Measurements from ENCODE around the gene HIRA.
A peak's percentile ranks its signal among the peaks of the same experiment; 100 is the strongest.

Gene HIRA

GRCh38 chr22:19449422-19449767, 17.9 kb upstream of the HIRA start:
- Histone ChIP-seq H3K27me3 (ENCODE audit: control insufficient read depth in 3 of 3, insufficient read depth in 3 of 3, low read depth in 1 of 3, low read length in 3 of 3) (no peaks in the 10 kb centered on the region), H3K18ac (ENCODE audit: low read length) (no peak overlapping the region), H2BK5ac (ENCODE audit: low read length) (no peak overlapping the region), H4K8ac (ENCODE audit: low read depth, low read length) (no peak overlapping the region), H3K23ac (ENCODE audit: low read depth, low read length, poor library complexity) (no peak overlapping the region), H3K4me1 (ENCODE audit: control insufficient read depth in 2 of 2, insufficient read depth in 1 of 2, low read depth in 1 of 2, low read length in 2 of 2) (peaks cover 7 to 9% of the 10 kb centered on the region in 2 donors), H2AFZ (ENCODE audit: low read length) (no peak overlapping the region), H2BK12ac (ENCODE audit: low read length) (no peak overlapping the region), H3K4me2 (ENCODE audit: insufficient read depth, low read length, poor library complexity, severe bottlenecking) (no peak overlapping the region), H3K9me3 (replicated peaks in 1 of 2; ENCODE audit: control insufficient read depth in 2 of 2, insufficient read depth in 1 of 2, low read depth in 1 of 2, low read length in 2 of 2) (no peaks in the 10 kb centered on the region), H4K91ac (ENCODE audit: low read depth, low read length, poor library complexity) (no peak overlapping the region), H2AK5ac (ENCODE audit: low read depth, low read length) (no peak overlapping the region), H3K9ac (ENCODE audit: low read depth, low read length, poor library complexity) (no peak overlapping the region), H3K36me3 (replicated peaks in 1 of 2; ENCODE audit: control insufficient read depth in 2 of 2, insufficient read depth in 2 of 2, low read length in 2 of 2) (peaks cover 23 to 80% of the 10 kb centered on the region in 2 donors), H3K79me1 (ENCODE audit: low read depth, low read length) (peaks cover 3% of the 10 kb centered on the region), H3K27ac (replicated peaks; ENCODE audit: low read length) (no peak overlapping the region), H2BK120ac (ENCODE audit: low read depth, low read length) (no peak overlapping the region), H2BK15ac (ENCODE audit: low read length) (no peak overlapping the region), H3K4ac (ENCODE audit: low read length) (no peak overlapping the region), H3K14ac (ENCODE audit: low read length) (no peak overlapping the region), H3K4me3 (ENCODE audit: low read length in 2 of 2) (no peak overlapping the region)
- no CpG with 5 or more reads among the region's 2 CpGs for WGBS, 2 donors (ENCODE audit: extremely low coverage in 2 of 2, insufficient read length in 2 of 2, insufficient replicate concordance in 1 of 2)
- no peak for DNase-seq (ENCODE audit: low spot score)

- Histone ChIP-seq H2BK120ac (ENCODE audit: low read depth, low read length) (no peak overlapping the region), H2AK5ac (ENCODE audit: low read depth, low read length) (no peak overlapping the region), H3K9me3 (replicated peaks in 1 of 2; ENCODE audit: control insufficient read depth in 2 of 2, insufficient read depth in 1 of 2, low read depth in 1 of 2, low read length in 2 of 2) (no peaks in the 10 kb centered on the region), H3K14ac (ENCODE audit: low read length) (no peak overlapping the region), H3K9ac (ENCODE audit: low read depth, low read length, poor library complexity) (no peak overlapping the region), H3K79me1 (ENCODE audit: low read depth, low read length) (peaks cover 7% of the 10 kb centered on the region), H3K18ac (ENCODE audit: low read length) (no peak overlapping the region), H2AFZ (ENCODE audit: low read length) (no peak overlapping the region), H3K4me3 (ENCODE audit: low read length in 2 of 2) (peak overlapping the region in 1 of 2 donors; percentile 64), H4K8ac (ENCODE audit: low read depth, low read length) (no peak overlapping the region), H3K4me1 (ENCODE audit: control insufficient read depth in 2 of 2, insufficient read depth in 1 of 2, low read depth in 1 of 2, low read length in 2 of 2) (peaks cover 7 to 9% of the 10 kb centered on the region in 2 donors), H3K27ac (replicated peaks; ENCODE audit: low read length) (no peak overlapping the region), H2BK5ac (ENCODE audit: low read length) (no peak overlapping the region), H3K27me3 (ENCODE audit: control insufficient read depth in 3 of 3, insufficient read depth in 3 of 3, low read depth in 1 of 3, low read length in 3 of 3) (no peaks in the 10 kb centered on the region), H3K23ac (ENCODE audit: low read depth, low read length, poor library complexity) (no peak overlapping the region), H3K4ac (ENCODE audit: low read length) (no peak overlapping the region), H3K36me3 (replicated peaks in 1 of 2; ENCODE audit: control insufficient read depth in 2 of 2, insufficient read depth in 2 of 2, low read length in 2 of 2) (peaks cover 25 to 80% of the 10 kb centered on the region in 2 donors), H4K91ac (ENCODE audit: low read depth, low read length, poor library complexity) (no peak overlapping the region), H2BK12ac (ENCODE audit: low read length) (no peak overlapping the region), H3K4me2 (ENCODE audit: insufficient read depth, low read length, poor library complexity, severe bottlenecking) (no peak overlapping the region), H2BK15ac (ENCODE audit: low read length) (no peak overlapping the region)
- WGBS, 2 donors (ENCODE audit: extremely low coverage in 2 of 2, insufficient read length in 2 of 2, insufficient replicate concordance in 1 of 2) = no CpG with 5 or more reads among the region's 5 CpGs
- no peak for DNase-seq (ENCODE audit: low spot score)
Observed at GRCh38 chr22:19448739-19449421, 17.3 kb upstream of the HIRA start.

- Histone ChIP-seq H3K4me3 (ENCODE audit: low read length in 2 of 2) (peak overlapping the region; percentile 64 to 81), H3K27me3 (ENCODE audit: control insufficient read depth in 3 of 3, insufficient read depth in 3 of 3, low read depth in 1 of 3, low read length in 3 of 3) (no peaks in the 10 kb centered on the region), H3K9me3 (replicated peaks in 1 of 2; ENCODE audit: control insufficient read depth in 2 of 2, insufficient read depth in 1 of 2, low read depth in 1 of 2, low read length in 2 of 2) (no peaks in the 10 kb centered on the region), H3K36me3 (replicated peaks in 1 of 2; ENCODE audit: control insufficient read depth in 2 of 2, insufficient read depth in 2 of 2, low read length in 2 of 2) (peaks cover 22 to 80% of the 10 kb centered on the region in 2 donors), H3K27ac (replicated peaks; ENCODE audit: low read length) (peak overlapping the region; percentile 51), H2AFZ (ENCODE audit: low read length) (peak overlapping the region; percentile 86), H3K14ac (ENCODE audit: low read length) (peak overlapping the region; percentile 73), H3K9ac (ENCODE audit: low read depth, low read length, poor library complexity) (peak overlapping the region; percentile 91), H2BK120ac (ENCODE audit: low read depth, low read length) (no peak overlapping the region), H3K4me2 (ENCODE audit: insufficient read depth, low read length, poor library complexity, severe bottlenecking) (peak overlapping the region; percentile 85), H2AK5ac (ENCODE audit: low read depth, low read length) (peak overlapping the region; percentile 15), H3K79me1 (ENCODE audit: low read depth, low read length) (peaks cover 11% of the 10 kb centered on the region), H3K4me1 (ENCODE audit: control insufficient read depth in 2 of 2, insufficient read depth in 1 of 2, low read depth in 1 of 2, low read length in 2 of 2) (peaks cover 7 to 9% of the 10 kb centered on the region in 2 donors), H2BK12ac (ENCODE audit: low read length) (no peak overlapping the region), H3K18ac (ENCODE audit: low read length) (peak overlapping the region; percentile 95), H4K8ac (ENCODE audit: low read depth, low read length) (peak overlapping the region; percentile 89), H2BK15ac (ENCODE audit: low read length) (no peak overlapping the region), H4K91ac (ENCODE audit: low read depth, low read length, poor library complexity) (no peak overlapping the region), H3K23ac (ENCODE audit: low read depth, low read length, poor library complexity) (peak overlapping the region; percentile 98), H2BK5ac (ENCODE audit: low read length) (no peak overlapping the region), H3K4ac (ENCODE audit: low read length) (peak overlapping the region; percentile 26)
- WGBS, 2 donors (ENCODE audit: extremely low coverage in 2 of 2, insufficient read length in 2 of 2, insufficient replicate concordance in 1 of 2) = no CpG with 5 or more reads among the region's 14 CpGs
- DNase-seq (ENCODE audit: low spot score) = no peak
Observed at GRCh38 chr22:19448076-19448607, 16.6 kb upstream of the HIRA start.

GRCh38 chr22:19447330-19448075, 16.0 kb upstream of the HIRA start, which contains the start of gene C22orf39:
Gene C22orf39 (minus strand): TSS chr22:19447711. CDS start chr22:19447688, 23 bp downstream.
- Histone ChIP-seq H3K14ac (ENCODE audit: low read length) (peak within 1 kb of the TSS; percentile 73), H3K23ac (ENCODE audit: low read depth, low read length, poor library complexity) (peak within 1 kb of the TSS; percentile 98), H3K4me3 (ENCODE audit: low read length in 2 of 2) (peak within 1 kb of the TSS; percentile 64 to 98), H4K91ac (ENCODE audit: low read depth, low read length, poor library complexity) (no peak within 1 kb of the TSS), H3K4ac (ENCODE audit: low read length) (peak within 1 kb of the TSS; percentile 26), H3K9me3 (replicated peaks in 1 of 2; ENCODE audit: control insufficient read depth in 2 of 2, insufficient read depth in 1 of 2, low read depth in 1 of 2, low read length in 2 of 2) (no peaks in the 10 kb centered on the region), H3K4me2 (ENCODE audit: insufficient read depth, low read length, poor library complexity, severe bottlenecking) (peak within 1 kb of the TSS; percentile 85), H2BK5ac (ENCODE audit: low read length) (peak within 1 kb of the TSS; percentile 93), H3K27ac (replicated peaks; ENCODE audit: low read length) (peak within 1 kb of the TSS; percentile 89), H2BK12ac (ENCODE audit: low read length) (peak within 1 kb of the TSS; percentile 64), H3K79me1 (ENCODE audit: low read depth, low read length) (peaks cover 11% of the 10 kb centered on the region), H2BK15ac (ENCODE audit: low read length) (no peak within 1 kb of the TSS), H3K18ac (ENCODE audit: low read length) (peak within 1 kb of the TSS; percentile 97), H2AFZ (ENCODE audit: low read length) (peak within 1 kb of the TSS; percentile 90), H3K36me3 (replicated peaks in 1 of 2; ENCODE audit: control insufficient read depth in 2 of 2, insufficient read depth in 2 of 2, low read length in 2 of 2) (peaks cover 23 to 79% of the 10 kb centered on the region in 2 donors), H3K9ac (ENCODE audit: low read depth, low read length, poor library complexity) (peak within 1 kb of the TSS; percentile 98), H3K4me1 (ENCODE audit: control insufficient read depth in 2 of 2, insufficient read depth in 1 of 2, low read depth in 1 of 2, low read length in 2 of 2) (peaks cover 7 to 9% of the 10 kb centered on the region in 2 donors), H3K27me3 (ENCODE audit: control insufficient read depth in 3 of 3, insufficient read depth in 3 of 3, low read depth in 1 of 3, low read length in 3 of 3) (no peaks in the 10 kb centered on the region), H4K8ac (ENCODE audit: low read depth, low read length) (peak within 1 kb of the TSS; percentile 89), H2AK5ac (ENCODE audit: low read depth, low read length) (peak within 1 kb of the TSS; percentile 15), H2BK120ac (ENCODE audit: low read depth, low read length) (no peak within 1 kb of the TSS)
- WGBS, 2 donors (ENCODE audit: extremely low coverage in 2 of 2, insufficient read length in 2 of 2, insufficient replicate concordance in 1 of 2) = no CpG with 5 or more reads among the region's 92 CpGs
- peak; percentile 93 for DNase-seq (ENCODE audit: low spot score)

Measured in neuronal stem cell (in vitro differentiated cells).